Measurements from ENCODE around the gene PDAP1.
"Not testable (repeated sequence)": the region's sequence is repeated elsewhere in the genome, so short reads cannot be mapped to it uniquely, and the experiment has no call there.

PDAP1 gene

DNA sequence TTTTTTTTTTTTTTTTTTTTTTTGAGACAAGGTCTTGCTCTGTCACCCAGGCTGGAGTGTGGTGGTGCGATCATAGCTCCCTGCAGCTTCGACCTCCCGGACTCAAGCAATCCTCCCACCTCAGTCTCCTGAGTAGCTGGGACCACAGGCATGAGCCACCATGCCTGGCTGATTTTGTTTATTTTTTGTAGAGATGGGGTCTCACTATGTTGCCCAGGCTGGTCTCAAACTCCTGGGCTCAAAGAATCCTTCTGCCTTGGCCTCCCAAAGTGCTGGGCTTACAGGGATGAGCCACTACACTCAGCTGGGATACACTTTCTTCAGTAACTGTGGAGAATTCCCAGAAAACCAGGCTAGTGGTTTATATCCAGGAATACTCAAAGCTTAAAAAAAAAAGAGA is 57.8 kb downstream of the PDAP1 start:
- DNase-seq (ENCODE audit: low read depth in 2 of 2), result not testable (repeated sequence)
